ENCODE results near the gene CHMP1B.
"Not testable (repeated sequence)": the region's sequence is repeated elsewhere in the genome, so short reads cannot be mapped to it uniquely, and the experiment has no call there.

The CHMP1B gene

DNA sequence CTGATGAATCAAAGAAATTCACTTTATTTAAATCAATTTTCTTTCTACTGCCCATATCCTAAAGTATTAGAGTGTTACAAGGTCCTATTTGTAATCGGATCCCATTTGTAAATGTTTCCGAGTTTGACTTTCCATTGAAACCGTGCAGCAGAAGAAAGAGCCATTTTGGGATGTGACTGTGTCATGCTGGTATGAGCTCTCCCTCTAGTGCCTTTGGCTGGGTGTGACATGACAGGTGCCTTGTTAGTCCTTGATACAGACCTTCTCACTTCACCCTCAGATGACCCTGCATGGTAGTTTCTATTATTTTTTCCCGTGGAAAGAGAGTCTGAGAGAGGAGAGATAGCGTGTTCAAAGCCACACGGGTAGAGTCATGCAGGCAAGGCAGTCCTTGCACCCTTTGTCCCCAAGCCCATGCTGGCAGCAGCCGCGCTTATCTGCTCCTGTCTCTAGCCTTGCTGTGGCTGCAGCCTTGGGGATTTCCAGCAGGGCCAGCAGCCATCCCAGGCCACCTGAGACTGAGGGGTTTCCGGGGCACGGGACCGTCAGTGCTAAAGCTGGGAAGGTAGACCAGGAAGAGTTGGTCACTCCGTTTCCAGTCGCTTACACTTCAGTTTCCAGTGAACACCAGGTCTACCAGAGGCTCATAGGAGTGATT, 21.4 kb downstream of the CHMP1B start:
- DNase-seq, result no peak

DNA sequence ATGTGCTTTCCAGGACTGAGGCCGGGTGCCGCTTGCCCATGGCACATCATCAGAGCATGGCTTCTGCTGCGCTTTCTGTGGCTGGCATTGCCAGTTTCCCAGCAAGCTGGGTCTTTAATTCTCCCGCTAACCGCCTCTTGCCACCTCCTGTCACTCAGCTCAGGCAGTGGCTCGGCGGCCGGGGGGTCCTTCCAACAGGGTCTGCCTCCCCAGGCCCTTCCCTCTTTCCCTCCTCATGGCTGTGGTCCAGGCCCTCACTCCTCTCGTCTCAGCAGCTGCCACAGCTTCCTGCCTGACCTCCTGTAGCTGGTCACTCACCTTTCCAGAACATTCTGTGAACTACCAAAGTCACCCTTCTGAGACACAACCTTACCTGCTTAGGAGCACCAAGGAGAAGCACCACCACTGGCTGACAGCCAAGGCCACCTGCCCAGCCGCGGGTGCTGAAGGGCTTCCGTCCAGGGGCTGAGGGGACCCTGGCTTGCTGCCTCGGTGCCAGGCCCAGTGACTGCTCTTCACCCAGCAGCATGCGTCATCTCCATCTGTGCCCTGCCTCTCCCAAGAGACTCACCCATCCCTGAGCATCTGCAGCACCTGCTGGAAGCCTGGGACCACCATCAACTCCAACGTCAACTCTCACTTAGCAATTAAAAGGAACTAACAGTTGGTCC, 22.6 kb downstream of the CHMP1B start:
- no peak for DNase-seq

DNA sequence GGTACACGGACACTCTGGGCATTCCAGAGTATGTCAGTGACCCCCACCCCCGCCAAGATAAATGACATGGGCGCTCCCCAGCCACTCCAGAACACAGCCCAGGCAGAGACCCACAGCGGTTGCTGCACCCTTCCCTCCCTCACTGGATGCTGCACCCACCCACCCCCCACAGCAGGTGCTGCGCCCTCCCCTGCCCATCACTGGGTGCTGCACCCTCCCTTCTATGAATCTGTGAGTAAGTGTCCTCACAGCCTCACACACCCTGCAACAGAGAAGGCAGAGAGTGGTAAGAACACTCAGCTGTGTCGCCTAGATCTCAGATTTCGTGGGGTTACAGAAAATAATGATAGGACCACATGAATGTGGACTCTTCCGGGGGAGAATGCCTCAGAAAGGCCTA, 23.5 kb downstream of the CHMP1B start:
- DNase-seq, result no peak

DNA sequence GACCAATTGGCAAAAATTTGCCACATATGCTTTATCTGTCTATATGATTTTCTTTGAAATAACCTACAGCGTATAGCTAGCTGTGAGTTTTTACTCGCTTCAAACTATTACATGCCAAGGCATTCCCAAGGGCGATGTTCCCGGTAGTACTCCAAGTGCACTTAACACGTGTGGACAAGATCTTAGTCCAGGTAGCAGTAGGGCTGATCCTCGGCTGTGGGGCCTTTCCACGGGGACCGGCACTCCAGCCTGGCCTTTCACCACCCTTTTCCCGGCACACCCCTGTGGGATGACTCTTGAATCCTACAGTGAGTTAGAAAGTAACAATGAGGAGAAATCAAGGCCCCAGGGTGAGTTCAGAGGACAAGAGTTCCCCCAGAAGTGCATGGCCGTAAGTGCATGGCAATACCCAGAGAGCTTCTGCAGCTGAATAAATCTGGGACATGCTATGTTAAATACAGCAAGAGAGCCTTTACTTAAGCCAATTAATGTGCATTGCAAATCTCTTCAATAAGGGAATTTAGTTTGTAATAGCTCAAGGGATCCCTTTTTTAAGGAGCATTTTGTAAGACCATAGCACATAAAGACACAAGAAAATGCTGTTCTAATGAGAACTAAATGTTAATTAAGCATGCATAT, 26.4 kb downstream of the CHMP1B start:
- no peak for DNase-seq

- DNase-seq, result no peak
Observed at GRCh38 chr18:11880586-11881304, 29.5 kb downstream of the CHMP1B start.

DNA sequence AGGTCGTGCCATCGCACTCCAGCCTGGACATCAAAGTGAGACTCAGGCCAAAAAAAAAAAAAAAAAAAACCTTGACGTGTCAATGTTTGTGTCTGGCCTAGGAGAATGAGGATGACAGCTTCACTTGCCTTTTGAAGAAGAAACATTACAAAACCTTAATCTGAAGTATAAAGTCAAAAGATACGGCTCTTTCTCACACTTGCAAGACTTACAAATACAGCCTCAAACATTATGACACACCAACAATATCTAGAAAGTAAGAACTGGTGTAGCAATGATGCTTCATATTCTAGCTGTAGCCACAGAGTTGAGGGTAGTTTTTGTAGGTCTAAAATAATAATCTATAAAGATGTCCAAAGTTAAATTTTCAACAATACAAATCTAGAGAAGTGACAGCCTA, 31.4 kb downstream of the CHMP1B start:
- DNase-seq, result no peak

GRCh38 chr18:11883153-11883552, 31.9 kb downstream of the CHMP1B start:
- DNase-seq, result no peak

DNA sequence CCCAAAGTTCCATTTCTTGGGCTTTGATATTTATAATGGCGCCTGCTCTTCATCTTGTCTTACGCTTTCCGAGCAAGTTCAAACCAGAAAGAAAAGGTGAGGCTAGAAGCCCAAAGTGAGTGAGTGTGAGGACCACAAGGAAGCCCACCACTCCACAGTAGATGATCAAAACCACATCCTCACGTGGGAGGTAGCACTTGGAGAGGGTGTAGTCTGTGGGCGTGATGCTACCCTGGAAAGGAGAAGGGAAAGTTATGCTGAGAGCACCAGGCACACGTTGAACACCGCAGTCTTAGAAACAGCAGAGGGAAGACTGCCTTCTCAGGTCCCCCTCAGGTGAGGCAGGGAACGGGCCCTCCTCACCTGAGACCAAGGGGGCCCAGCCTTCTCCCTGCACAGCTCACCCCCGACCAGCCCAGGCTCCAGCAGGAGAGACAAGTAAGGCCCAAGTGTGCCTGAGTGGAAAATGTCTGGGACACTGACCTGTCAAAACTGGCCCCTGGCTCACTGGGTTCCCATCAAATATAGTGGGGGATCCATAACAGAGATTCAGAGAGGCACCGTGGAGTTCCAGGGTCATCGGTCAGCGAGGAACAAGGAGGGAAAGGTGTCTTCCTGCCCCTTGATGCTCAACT, 33.3 kb downstream of the CHMP1B start:
- no peak for DNase-seq

DNA sequence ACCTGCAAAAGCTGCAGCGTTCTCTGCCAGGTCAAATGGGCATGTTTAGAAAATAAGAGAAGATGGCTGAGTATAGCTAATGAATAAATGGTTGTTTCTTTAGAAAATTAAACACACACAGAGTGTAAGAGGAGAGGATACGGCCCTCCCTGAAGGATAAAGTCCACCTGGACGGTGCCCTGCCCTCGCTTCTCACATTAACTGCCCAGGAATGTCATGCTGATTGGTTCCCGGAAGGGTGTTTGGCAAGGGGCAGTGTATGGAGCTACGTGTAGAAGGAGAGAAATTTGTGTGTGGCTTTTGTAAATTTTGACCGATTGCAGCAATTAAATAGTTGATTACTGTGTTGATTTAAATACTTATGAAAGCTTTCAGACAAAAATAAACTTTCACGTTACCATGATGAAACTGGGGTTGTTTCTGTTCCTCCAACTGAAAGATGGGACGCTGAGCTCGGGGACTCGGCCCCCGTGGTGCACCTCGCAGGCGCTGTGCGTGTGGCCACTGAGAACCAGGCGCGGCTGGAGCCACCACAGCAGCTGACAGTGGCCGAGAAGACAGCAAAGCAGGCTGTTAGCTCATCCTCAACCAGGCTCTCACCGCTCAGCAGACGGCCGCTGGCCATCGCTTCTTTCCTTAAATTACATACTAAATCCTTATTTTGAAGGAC, 34.2 kb downstream of the CHMP1B start:
- DNase-seq, result no peak

DNA sequence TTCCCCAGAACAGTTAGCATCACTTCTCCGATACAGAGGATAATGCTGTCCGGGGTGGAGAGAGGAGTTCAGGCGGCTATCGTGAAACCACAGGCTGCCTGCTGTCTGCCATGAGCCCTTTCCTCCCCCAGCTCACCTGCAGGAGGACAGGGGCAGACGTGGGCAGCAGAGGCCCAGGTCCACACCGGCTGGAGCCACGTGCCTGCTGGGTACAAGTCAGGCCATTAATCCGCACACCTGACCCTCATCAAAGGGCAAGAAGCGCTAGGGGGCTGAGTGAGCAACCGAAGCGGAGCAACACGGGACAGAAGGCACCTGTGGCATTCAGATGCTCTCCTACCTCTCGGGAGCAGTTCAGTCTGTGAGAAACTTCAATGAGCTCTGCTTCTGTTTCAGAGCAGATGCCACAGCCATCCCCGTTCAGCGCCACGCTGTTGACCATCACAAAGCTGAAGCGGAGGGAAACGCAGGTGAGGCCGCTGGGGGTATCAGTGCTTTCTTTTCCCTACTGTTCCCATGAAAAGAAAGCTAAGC, 35.4 kb downstream of the CHMP1B start:
- DNase-seq, result no peak

DNA sequence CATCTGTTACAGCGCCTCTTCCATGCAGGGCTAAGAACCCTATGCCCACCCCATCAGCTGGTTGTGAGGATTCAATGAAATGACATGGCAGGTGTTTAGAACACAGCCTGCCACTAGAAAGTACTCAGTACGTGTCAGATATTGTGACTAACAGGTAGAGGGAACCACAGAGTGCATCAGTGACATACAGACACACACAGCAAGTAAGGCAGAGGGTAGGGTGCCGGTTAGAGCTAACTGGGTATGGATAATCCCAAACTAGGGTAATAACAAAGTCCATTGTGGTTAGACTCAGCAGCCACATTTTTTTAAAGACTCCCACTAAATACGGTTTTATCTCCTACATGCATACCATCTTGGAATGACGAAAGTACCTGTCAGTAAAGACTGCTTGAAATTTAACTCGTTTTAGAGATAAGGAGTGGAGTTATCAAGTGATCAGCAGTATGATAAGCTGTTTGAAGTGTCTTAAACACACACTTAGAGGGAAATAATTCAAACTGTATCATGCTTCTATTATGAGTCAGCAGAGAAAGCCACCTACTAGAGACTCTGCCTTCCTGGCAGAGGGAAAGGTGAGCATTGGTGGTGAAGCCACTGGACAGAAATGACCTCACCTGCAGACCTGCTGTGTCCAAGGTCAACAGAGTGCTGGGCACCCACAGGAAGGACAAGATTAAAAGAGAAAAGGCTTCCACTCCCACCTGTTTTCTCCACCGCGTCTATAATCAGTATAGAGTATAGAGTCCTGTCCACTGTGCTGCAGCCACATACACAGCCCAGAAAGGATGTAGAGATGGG, 36.3 kb downstream of the CHMP1B start:
- DNase-seq, result no peak

DNA sequence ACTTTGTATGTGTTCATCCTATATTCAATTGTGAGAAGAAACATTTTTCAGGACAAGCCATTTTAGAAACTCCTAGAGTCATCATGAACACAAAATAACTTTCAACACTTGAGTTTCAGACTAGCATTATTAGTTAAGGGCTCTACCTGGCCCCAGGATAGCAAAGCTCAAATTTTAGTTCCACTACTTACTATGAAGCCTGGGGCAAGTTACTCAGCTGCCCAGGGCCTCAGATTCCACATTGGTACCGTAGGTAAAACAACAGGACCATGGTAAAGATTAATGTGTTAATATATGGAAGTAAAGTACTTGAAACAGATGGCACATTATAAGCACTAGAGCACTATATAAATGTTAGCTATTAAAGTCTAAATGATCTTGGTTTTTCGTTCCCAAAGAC, 37.5 kb downstream of the CHMP1B start:
- DNase-seq, result no peak

- no peak for DNase-seq
Observed at GRCh38 chr18:11889284-11889683, 38.1 kb downstream of the CHMP1B start.

GRCh38 chr18:11891737-11892136, 40.5 kb downstream of the CHMP1B start:
- DNase-seq, result no peak

- not testable (repeated sequence) for DNase-seq
Observed at GRCh38 chr18:11892438-11892837, 41.2 kb downstream of the CHMP1B start.

DNA sequence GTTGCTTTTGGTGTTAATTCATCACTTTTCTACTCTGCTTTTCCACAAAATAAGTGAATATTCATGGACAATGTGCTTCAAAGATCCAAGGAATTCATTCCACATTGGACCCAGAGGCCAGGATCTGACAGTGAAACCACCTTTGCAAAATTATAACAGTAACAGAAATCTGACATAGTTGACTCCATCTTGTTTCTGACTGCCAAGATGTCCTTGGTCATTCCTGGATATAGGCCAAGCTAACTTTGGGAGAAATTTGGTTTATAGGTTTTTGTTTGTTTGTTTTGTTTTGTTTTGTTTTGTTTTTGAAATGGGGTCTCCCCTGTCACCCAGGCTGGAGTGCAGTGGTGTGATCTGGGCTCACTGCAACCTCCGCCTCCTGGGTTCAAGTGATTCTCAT, 46.6 kb downstream of the CHMP1B start:
- DNase-seq, result no peak

DNA sequence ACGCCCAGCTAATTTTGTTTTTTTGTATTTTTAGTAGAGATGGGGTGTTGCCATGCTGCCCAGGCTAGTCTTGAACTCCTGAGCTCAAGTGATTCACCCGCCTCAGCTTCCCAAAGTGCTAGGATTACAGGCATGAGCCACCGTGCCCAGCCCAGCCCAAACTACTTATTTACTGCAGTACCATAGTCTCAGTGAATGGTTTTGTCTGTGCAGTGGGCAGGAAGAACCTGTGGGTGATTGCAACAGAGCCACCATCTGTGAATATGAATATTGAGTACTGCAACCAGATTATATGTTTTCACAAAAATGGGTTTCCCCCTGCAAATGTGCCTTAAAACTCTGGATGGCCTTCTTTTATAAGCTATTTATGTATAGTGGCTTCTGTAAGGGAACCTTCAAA, 47.9 kb downstream of the CHMP1B start:
- DNase-seq, result no peak

DNA sequence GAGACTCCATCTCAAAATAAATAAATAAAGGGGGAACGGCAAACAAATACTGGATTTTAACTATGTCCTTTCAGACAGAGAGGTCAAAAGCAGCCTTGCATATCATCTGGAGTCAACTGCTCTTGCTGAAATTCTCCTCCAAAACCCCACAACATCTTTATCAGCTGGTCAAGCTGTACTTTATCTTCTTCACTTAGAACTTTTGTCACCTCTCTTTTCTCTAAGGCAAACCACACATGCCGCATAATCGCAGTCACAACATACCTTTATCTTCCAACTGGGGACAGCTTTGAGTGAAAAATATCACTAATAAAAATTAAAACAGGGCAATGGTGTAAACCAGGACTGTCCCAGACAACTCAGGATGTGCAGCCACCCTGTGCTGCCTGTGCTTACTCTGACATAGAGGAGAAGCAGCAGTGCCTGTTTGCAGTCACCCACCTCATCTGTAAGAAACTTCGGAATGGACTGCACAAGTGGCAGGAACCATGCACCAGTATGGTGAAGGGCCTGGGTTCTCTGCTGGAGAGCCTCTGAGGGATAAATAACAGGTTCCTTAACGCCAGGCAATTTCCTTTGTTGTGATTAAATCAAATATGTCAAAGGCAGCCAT, 50.7 kb downstream of the CHMP1B start:
- DNase-seq, result no peak

- DNase-seq, result no peak
Observed at GRCh38 chr18:11902522-11903292, 51.5 kb downstream of the CHMP1B start.
